ENCODE results near the gene HNRNPA0.

DNA sequence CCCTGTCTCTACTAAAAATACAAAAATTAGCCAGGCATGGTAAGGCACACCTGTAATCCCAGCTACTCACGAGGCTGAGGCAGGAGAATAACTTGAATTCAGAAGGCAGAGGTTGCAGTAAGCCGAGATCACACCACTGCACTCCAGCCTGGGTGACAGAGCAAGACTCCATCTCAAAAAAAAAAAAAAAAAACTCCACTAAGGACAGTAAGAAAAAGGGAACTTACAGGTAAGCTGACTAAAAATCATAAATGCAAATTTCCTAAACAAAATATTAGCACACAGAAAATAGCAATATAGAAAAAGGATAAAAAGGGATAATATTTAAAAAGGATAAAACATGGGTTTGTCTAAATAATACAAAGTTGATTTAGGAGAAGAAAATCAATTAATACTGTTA is 27.9 kb upstream of the HNRNPA0 start:
- TF ChIP-seq POLR2A (IDR thresholded peaks at IDR 0.05) (no peak), EP300 (IDR thresholded peaks at IDR 0.05) (no peak)
- TF ChIP-seq, protein P1, sequence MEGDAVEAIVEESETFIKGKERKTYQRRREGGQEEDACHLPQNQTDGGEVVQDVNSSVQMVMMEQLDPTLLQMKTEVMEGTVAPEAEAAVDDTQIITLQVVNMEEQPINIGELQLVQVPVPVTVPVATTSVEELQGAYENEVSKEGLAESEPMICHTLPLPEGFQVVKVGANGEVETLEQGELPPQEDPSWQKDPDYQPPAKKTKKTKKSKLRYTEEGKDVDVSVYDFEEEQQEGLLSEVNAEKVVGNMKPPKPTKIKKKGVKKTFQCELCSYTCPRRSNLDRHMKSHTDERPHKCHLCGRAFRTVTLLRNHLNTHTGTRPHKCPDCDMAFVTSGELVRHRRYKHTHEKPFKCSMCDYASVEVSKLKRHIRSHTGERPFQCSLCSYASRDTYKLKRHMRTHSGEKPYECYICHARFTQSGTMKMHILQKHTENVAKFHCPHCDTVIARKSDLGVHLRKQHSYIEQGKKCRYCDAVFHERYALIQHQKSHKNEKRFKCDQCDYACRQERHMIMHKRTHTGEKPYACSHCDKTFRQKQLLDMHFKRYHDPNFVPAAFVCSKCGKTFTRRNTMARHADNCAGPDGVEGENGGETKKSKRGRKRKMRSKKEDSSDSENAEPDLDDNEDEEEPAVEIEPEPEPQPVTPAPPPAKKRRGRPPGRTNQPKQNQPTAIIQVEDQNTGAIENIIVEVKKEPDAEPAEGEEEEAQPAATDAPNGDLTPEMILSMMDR (IDR thresholded peaks at IDR 0.05) = no peak
